PFSK-1 (cell line): ENCODE data around the gene PPIL3.

Experiments used
- FOXP2 ChIP-seq: optimal IDR thresholded peaks from 2 replicates; pipeline ENCODE3; 2011; ENCODE audit warnings: borderline replicate concordance, control low read depth, inconsistent platforms; ENCODE audit not compliant: insufficient read depth; ENCODE audit errors: extremely low read length, extremely low read depth
- POLR2AphosphoS5 ChIP-seq: IDR thresholded peaks from 2 replicates; pipeline ENCODE4 v1.6.1; 2012; ENCODE audit warnings: low read depth, mild to moderate bottlenecking, control low read depth, low read length, moderate library complexity
- REST ChIP-seq, 2 experiments: IDR thresholded peaks; 2 replicates each; pipeline versions ENCODE4 v1.6.1 to v1.8.0; 2011 to 2012; ENCODE audit warnings: low read depth in 2 of 2, low read length in 2 of 2, control low read depth in 1 of 2, inconsistent platforms in 1 of 2, mild to moderate bottlenecking in 1 of 2, moderate library complexity in 1 of 2; ENCODE audit not compliant: insufficient read depth in 1 of 2
- SIN3A ChIP-seq: IDR thresholded peaks from 2 replicates; pipeline ENCODE4 v1.6.1; 2012; ENCODE audit warnings: mild to moderate bottlenecking, low read length, moderate library complexity, borderline replicate concordance; ENCODE audit not compliant: insufficient read depth
- TAF1 ChIP-seq: IDR thresholded peaks from 2 replicates; pipeline ENCODE4 v1.6.1; 2012; ENCODE audit warnings: low read length, control low read depth, borderline replicate concordance; ENCODE audit not compliant: insufficient read depth

The PPIL3 gene

GRCh38 chr2:200828572-200829257, 60.2 kb downstream of the PPIL3 start:
- no peak for TF ChIP-seq POLR2AphosphoS5

DNA sequence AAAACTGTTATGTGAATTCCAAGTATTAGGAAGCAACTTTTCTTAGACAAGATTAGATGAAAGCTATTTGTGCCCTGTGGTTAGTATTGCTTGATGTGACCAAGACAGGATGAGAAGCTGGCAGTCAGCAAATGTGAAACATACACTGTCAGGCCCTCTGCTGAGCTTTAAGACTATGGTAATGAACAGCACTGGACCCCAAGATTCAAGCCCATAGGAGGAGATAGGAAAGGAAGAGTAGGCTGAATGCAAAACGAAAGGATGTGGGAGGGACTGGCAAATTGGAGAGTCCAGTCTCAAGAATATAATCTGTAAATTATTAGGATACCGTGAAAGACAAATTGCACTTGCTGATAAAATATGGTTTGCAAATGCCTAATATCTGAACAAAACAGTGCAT, 60.8 kb downstream of the PPIL3 start:
- TF ChIP-seq FOXP2 (no peak), TAF1 (no peak), REST (IDR thresholded peaks at IDR 0.05; ENCODE audit: insufficient read depth in 1 of 2, low read depth in 2 of 2, low read length in 2 of 2) (no peak), SIN3A (no peak), POLR2AphosphoS5 (no peak)

DNA sequence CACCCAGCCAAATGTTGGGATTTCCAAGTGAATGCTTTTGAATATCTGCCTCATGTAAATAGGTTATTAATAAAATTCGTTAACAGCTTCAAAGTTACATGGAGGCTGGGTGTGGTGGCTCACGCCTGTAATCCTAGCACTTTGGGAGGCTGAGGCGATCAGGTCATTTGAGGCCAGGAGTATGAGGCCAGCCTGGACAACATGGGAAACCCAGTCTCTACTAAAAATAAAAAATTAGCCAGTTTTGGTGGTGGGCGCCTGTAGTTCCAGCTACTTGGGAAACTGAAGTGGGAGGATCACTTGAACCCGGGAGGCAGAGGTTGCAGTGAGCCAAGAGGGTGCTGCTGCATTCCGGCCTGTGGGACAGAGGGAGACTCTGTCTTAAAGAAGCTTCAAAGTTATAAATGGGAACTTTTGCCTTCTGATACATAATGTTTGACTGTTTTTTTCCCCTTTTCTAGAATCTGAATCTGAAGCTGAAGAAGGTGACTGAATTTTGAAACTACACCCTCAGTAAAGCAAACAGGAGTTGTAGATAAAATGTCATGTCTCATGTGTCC, 67.1 kb downstream of the PPIL3 start:
- TF ChIP-seq TAF1: no peak
- no peak for TF ChIP-seq REST (IDR thresholded peaks at IDR 0.05; ENCODE audit: insufficient read depth in 1 of 2, low read depth in 2 of 2, low read length in 2 of 2)
- TF ChIP-seq POLR2AphosphoS5: no peak
- TF ChIP-seq FOXP2: no peak
- TF ChIP-seq SIN3A: no peak
